Natural killer cell treated with Interleukin-12 subunit alpha and Interleukin-12 subunit beta and Interleukin-15 and Interleukin-18, amount 100 ng/mL, for 72 hours (primary cell): Measurements from ENCODE around the gene DNAJC4. TPM values are rescaled to one million over a fixed set of nuclear protein-coding genes. Genes with fewer than 3 reads are reported as not detected.

Experiments
- ATAC-seq, 2 donors: fragments of 150-1000 bp; cut with Tn5 transposase in 1 of 2; sonication (Bioruptor Pico), chemical (Tn5 transposase) in 1 of 2; 2 replicates each; pipeline ENCODE4 v1.10.0; 2021
- DNase-seq: peaks from one replicate; pipeline ENCODE4 v3.0.0; 2022; ENCODE audit warnings: low spot score
- H3K27ac Mint-ChIP-seq, 2 donors: 1 replicate in 1 of 2; 2 replicates in 1 of 2; pipeline ENCODE4 v1.8.0; 2022; ENCODE audit warnings: mixed read lengths in 2 of 2, mild to moderate bottlenecking in 1 of 2, moderate library complexity in 1 of 2
- H3K27me3 Mint-ChIP-seq, 2 donors: 1 replicate in 1 of 2; 2 replicates in 1 of 2; pipeline ENCODE4 v1.8.0; 2022; ENCODE audit warnings: mixed read lengths in 2 of 2
- H3K36me3 Mint-ChIP-seq: one replicate; pipeline ENCODE4 v1.8.0; 2022; ENCODE audit warnings: mixed read lengths
- H3K4me1 Mint-ChIP-seq, 2 donors: 1 replicate in 1 of 2; 2 replicates in 1 of 2; pipeline ENCODE4 v1.8.0; 2022; ENCODE audit warnings: low read depth in 2 of 2, mixed read lengths in 2 of 2, mild to moderate bottlenecking in 1 of 2
- H3K4me3 Mint-ChIP-seq: one replicate; pipeline ENCODE4 v1.8.0; 2022; ENCODE audit warnings: mixed read lengths
- H3K9me3 Mint-ChIP-seq: 2 replicates; pipeline ENCODE4 v1.8.0; 2022; ENCODE audit warnings: mixed read lengths
- total RNA-seq, 2 donors: library from RNA; stranded (reverse); gene quantifications; one replicate each; pipeline ENCODE4 v1.2.3, GENCODE V29; 2022

Gene DNAJC4
- total RNA-seq, 2 donors from 2014 or later, result 31.2 to 33.0 TPM

DNA sequence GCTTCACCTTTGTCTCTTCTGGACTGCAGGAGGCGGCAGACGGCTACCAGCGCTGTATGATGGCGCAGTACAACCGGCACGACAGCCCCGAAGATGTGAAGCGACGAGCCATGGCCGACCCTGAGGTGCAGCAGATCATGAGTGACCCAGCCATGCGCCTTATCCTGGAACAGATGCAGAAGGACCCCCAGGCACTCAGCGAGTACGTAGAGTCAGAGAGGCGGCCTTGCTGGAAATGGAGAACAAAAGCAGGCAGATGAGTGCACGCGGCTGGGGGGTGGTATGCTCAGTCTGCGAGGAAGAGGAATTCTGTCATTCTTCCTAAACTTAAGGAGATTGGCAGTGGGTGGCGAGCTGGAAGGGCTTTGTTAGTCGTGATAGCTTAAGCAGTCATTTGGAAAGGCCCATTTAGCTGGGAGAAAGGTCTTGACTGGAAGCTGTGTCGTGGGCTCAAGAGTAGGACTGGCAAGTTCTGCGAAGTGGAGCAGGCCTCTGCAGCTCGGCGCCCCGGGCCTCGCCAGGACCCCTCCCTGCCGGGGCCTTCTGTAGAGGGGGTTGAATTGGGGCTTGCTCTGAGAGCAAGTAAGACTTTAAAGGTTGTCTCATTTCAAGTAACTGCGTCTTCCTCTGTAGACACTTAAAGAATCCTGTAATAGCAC is 26.8 kb upstream of the DNAJC4 start:
- H3K27ac Mint-ChIP-seq, result peak overlapping the region in 1 of 2 donors; percentile 97
- peaks cover 36% of the 10 kb centered on the region for H3K36me3 Mint-ChIP-seq

DNA sequence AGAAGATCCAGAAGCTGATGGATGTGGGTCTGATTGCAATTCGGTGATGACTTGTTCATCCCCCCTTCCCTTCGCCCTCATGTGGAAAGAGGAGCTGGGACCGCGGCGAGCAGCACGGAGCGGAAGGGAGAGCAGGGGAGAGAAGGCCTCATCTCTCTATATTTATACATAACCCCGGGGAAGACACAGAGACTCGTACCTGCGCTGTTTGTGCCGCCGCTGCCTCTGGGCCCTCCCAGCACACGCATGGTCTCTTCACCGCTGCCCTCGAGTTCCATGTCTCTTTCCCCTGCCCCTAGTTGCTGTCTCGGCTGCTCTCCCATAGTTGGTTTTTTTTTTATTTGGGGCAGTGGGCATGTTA is 26.3 kb upstream of the DNAJC4 start:
- DNase-seq, result no peak
- H3K4me1 Mint-ChIP-seq, result peaks cover 28 to 38% of the 10 kb centered on the region in 2 donors
- H3K36me3 Mint-ChIP-seq, result peaks cover 36% of the 10 kb centered on the region

More for the DNA sequence above, 26.8 kb upstream of the DNAJC4 start:
- Mint-ChIP-seq H3K9me3 (no peaks in the 10 kb centered on the region), H3K4me1 (peaks cover 25 to 34% of the 10 kb centered on the region in 2 donors), H3K27me3 (no peaks in the 10 kb centered on the region), H3K4me3 (no peak overlapping the region)
- DNase-seq (no peak), ATAC-seq (no peak)

GRCh38 chr11:64204464-64204989 is 25.8 kb upstream of the DNAJC4 start:
- peak; percentile 80 for DNase-seq
- Mint-ChIP-seq H3K27ac (peak overlapping the region; percentile 95 to 97), H3K9me3 (no peaks in the 10 kb centered on the region), H3K36me3 (peaks cover 36% of the 10 kb centered on the region), H3K4me3 (peak overlapping the region; percentile 76), H3K27me3 (no peaks in the 10 kb centered on the region), H3K4me1 (peaks cover 31 to 40% of the 10 kb centered on the region in 2 donors)
- ATAC-seq, result no peak

More for the DNA sequence above, 26.3 kb upstream of the DNAJC4 start:
- H3K4me3 Mint-ChIP-seq, result no peak overlapping the region
- no peak for ATAC-seq
- H3K27ac Mint-ChIP-seq, result peak overlapping the region; percentile 95 to 97
- H3K27me3 Mint-ChIP-seq, result no peaks in the 10 kb centered on the region
- H3K9me3 Mint-ChIP-seq, result no peaks in the 10 kb centered on the region

- Mint-ChIP-seq H3K4me1 (peaks cover 27 to 41% of the 10 kb centered on the region in 2 donors), H3K27me3 (no peaks in the 10 kb centered on the region), H3K9me3 (no peaks in the 10 kb centered on the region), H3K4me3 (peak within 1 kb of the TSS; percentile 90), H3K27ac (peak within 1 kb of the TSS; percentile 95 to 97), H3K36me3 (peaks cover 25% of the 10 kb centered on the region)
- ATAC-seq (peak; percentile 57 to 67), DNase-seq (peak; percentile 84)
Measured at GRCh38 chr11:64206457-64207255, 23.7 kb upstream of the DNAJC4 start, which contains the start of gene FERMT3. Gene FERMT3 (plus strand): TSS chr11:64206721. CDS start chr11:64207365, 644 bp downstream.

GRCh38 chr11:64207256-64208085 is 22.9 kb upstream of the DNAJC4 start:
- peaks cover 31 to 47% of the 10 kb centered on the region in 2 donors for H3K4me1 Mint-ChIP-seq

GRCh38 chr11:64208086-64208795 is 22.1 kb upstream of the DNAJC4 start:
- ATAC-seq, result peak in 1 of 2 donors; percentile 0
- Mint-ChIP-seq H3K9me3 (no peaks in the 10 kb centered on the region), H3K4me1 (peaks cover 32 to 53% of the 10 kb centered on the region in 2 donors), H3K27me3 (no peaks in the 10 kb centered on the region), H3K36me3 (peaks cover 22% of the 10 kb centered on the region), H3K4me3 (peak overlapping the region; percentile 90), H3K27ac (peak overlapping the region; percentile 95 to 97)
- DNase-seq, result no peak

More at GRCh38 chr11:64207256-64208085, 22.9 kb upstream of the DNAJC4 start:
- Mint-ChIP-seq H3K27ac (peak overlapping the region; percentile 95 to 97), H3K27me3 (no peaks in the 10 kb centered on the region), H3K36me3 (peaks cover 28% of the 10 kb centered on the region), H3K4me3 (peak overlapping the region; percentile 90), H3K9me3 (no peaks in the 10 kb centered on the region)
- DNase-seq, result peak; percentile 93
- ATAC-seq, result peak; percentile 89 to 92

- Mint-ChIP-seq H3K9me3 (no peaks in the 10 kb centered on the region), H3K27ac (peak overlapping the region; percentile 95 to 97), H3K4me3 (peak overlapping the region; percentile 90), H3K36me3 (peaks cover 16% of the 10 kb centered on the region), H3K27me3 (no peaks in the 10 kb centered on the region), H3K4me1 (peaks cover 30 to 53% of the 10 kb centered on the region in 2 donors)
- DNase-seq, result no peak
- no peak for ATAC-seq
Measured at GRCh38 chr11:64208796-64209562, 21.4 kb upstream of the DNAJC4 start.

GRCh38 chr11:64209563-64209843 is 20.8 kb upstream of the DNAJC4 start:
- Mint-ChIP-seq H3K9me3 (no peaks in the 10 kb centered on the region), H3K4me1 (peaks cover 25 to 49% of the 10 kb centered on the region in 2 donors), H3K27ac (peak overlapping the region; percentile 95 to 97), H3K4me3 (peak overlapping the region; percentile 90), H3K27me3 (no peaks in the 10 kb centered on the region), H3K36me3 (peaks cover 11% of the 10 kb centered on the region)
- DNase-seq (no peak), ATAC-seq (no peak)

DNA sequence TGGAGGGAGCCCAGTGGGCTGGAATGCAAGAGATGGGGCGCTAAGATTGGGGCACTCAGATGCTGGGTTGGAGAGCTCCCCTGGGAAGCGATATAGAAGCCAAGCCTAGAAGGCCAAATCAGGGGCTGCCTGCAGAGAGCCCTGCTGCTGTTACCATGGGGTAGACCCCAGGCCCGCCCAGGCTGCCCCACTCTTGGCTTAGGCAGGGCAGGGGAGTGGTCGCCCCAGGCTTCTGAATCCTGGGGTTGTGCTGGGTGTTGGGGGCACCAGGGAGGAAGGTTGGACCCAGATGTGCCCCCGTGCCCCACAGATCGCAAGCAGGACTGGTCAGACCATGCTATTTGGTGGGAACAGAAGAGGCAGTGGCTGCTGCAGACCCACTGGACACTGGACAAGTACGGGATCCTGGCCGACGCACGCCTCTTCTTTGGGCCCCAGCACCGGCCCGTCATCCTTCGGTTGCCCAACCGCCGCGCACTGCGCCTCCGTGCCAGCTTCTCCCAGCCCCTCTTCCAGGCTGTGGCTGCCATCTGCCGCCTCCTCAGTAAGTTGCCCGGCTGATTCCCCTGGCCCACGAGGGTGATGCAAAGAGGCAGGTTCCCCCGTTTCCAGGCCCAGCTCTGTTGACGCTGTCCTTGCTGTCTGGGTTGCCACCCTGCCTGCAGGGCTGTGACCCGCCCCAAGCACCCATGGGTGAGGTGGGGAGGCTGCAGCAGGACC is 19.9 kb upstream of the DNAJC4 start:
- no peaks in the 10 kb centered on the region for H3K9me3 Mint-ChIP-seq
- ATAC-seq, result no peak
- H3K4me1 Mint-ChIP-seq, result peaks cover 27 to 49% of the 10 kb centered on the region in 2 donors
- H3K4me3 Mint-ChIP-seq, result no peak overlapping the region
- no peaks in the 10 kb centered on the region for H3K27me3 Mint-ChIP-seq
- H3K36me3 Mint-ChIP-seq, result peaks cover 14% of the 10 kb centered on the region
- peak overlapping the region in 1 of 2 donors; percentile 97 for H3K27ac Mint-ChIP-seq
- DNase-seq, result no peak

- ATAC-seq (no peak), DNase-seq (no peak)
- Mint-ChIP-seq H3K27ac (peak overlapping the region; percentile 13 to 68), H3K4me3 (no peak overlapping the region), H3K9me3 (no peaks in the 10 kb centered on the region), H3K36me3 (peaks cover 14% of the 10 kb centered on the region), H3K4me1 (peaks cover 27 to 41% of the 10 kb centered on the region in 2 donors), H3K27me3 (no peaks in the 10 kb centered on the region)
Measured at GRCh38 chr11:64211181-64211872, 19.0 kb upstream of the DNAJC4 start.

DNA sequence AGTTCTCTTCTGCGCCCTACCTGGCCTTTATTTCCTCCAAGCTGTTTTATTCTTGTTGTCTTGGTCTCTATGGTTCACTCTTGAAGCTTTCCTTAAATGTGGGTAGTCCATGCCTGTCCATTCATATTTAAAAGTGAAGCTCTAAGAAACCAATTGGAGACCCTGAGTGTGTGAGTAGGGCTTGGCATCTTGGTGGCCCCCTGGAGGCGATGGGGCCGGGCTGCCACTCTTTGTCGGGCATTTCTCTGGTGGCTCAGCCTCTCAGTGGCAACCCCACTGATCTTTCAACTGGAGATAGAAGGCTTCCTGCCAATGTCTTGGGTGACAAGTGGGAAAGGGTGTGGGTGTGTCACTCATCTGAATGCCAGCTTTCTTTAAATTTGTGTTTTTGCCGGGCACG is 13.5 kb upstream of the DNAJC4 start:
- H3K4me1 Mint-ChIP-seq, result peaks cover 18 to 31% of the 10 kb centered on the region in 2 donors
- no peak overlapping the region for H3K4me3 Mint-ChIP-seq
- no peak for DNase-seq
- no peak overlapping the region for H3K27ac Mint-ChIP-seq
- ATAC-seq, result no peak
- H3K27me3 Mint-ChIP-seq, result no peaks in the 10 kb centered on the region
- H3K9me3 Mint-ChIP-seq, result no peaks in the 10 kb centered on the region
- peaks cover 18% of the 10 kb centered on the region for H3K36me3 Mint-ChIP-seq
